Keratinocyte (primary cell): Measurements from ENCODE around the gene KCNC3. TPM values are rescaled to one million over a fixed set of nuclear protein-coding genes. Genes with fewer than 3 reads are reported as not detected.
A peak's percentile ranks its signal among the peaks of the same experiment; 100 is the strongest.

Experiments used
- DNase-seq: peaks from one replicate; pipeline ENCODE4 v3.0.0-alpha.2; 2011; ENCODE audit warnings: low read depth, missing footprints, low spot score
- FAIRE-seq: peaks from 2 replicates; lab custom pipeline; 2011; peaks lifted over from hg19 to GRCh38; lab: Jason Lieb, UNC
- H2AFZ ChIP-seq: 2 replicates; pipeline ENCODE4 v1.6.0; 2012; ENCODE audit warnings: low read length, control low read depth, inconsistent platforms; ENCODE audit not compliant: control insufficient read depth
- H3K27ac ChIP-seq: 2 replicates; pipeline ENCODE4 v1.5.1; 2011; ENCODE audit warnings: low read length; ENCODE audit not compliant: control insufficient read depth, insufficient read depth
- H3K27me3 ChIP-seq: 3 replicates; pipeline ENCODE4 v1.6.0; 2011; ENCODE audit warnings: low read length; ENCODE audit not compliant: control insufficient read depth, insufficient read depth; ENCODE audit errors: extremely low read depth
- H3K36me3 ChIP-seq, 2 experiments: 2 replicates in 1 of 2; 3 replicates in 1 of 2; pipeline ENCODE4 v1.5.1; 2011; ENCODE audit warnings: low read length in 2 of 2, mild to moderate bottlenecking in 1 of 2; ENCODE audit not compliant: control insufficient read depth in 2 of 2, insufficient read depth in 2 of 2; ENCODE audit errors: extremely low read depth in 1 of 2
- H3K4me1 ChIP-seq: 3 replicates; pipeline ENCODE4 v1.5.1; 2011; ENCODE audit warnings: low read length; ENCODE audit not compliant: control insufficient read depth, insufficient read depth; ENCODE audit errors: extremely low read depth
- H3K4me2 ChIP-seq: 3 replicates; pipeline ENCODE4 v1.6.0; 2011; ENCODE audit warnings: low read depth, low read length; ENCODE audit not compliant: control insufficient read depth, insufficient read depth; ENCODE audit errors: extremely low read depth
- H3K4me3 ChIP-seq, 3 experiments: fragments of 200-600 bp in 1 of 3; sonication (generic) in 1 of 3; 2 replicates in 2 of 3; 3 replicates in 1 of 3; pipeline ENCODE4 v1.5.1; 2011 to 2016; ENCODE audit warnings: low read length in 3 of 3, mild to moderate bottlenecking in 3 of 3, control low read depth in 2 of 3, inconsistent platforms in 1 of 3, low read depth in 1 of 3, mixed read lengths in 1 of 3, mixed run types in 1 of 3, moderate library complexity in 1 of 3; ENCODE audit not compliant: control insufficient read depth in 2 of 3, insufficient read depth in 2 of 3; ENCODE audit errors: extremely low read depth in 1 of 3
- H3K79me2 ChIP-seq: 2 replicates; pipeline ENCODE4 v1.6.0; 2012; ENCODE audit warnings: low read length; ENCODE audit not compliant: control insufficient read depth, insufficient read depth
- H3K9ac ChIP-seq: 3 replicates; pipeline ENCODE4 v1.6.0; 2011; ENCODE audit warnings: low read length; ENCODE audit not compliant: control insufficient read depth, insufficient read depth; ENCODE audit errors: extremely low read depth
- H3K9me1 ChIP-seq: 3 replicates; pipeline ENCODE4 v1.6.0; 2011; ENCODE audit warnings: low read length; ENCODE audit not compliant: control insufficient read depth, insufficient read depth; ENCODE audit errors: extremely low read depth
- H3K9me3 ChIP-seq: 2 replicates; pipeline ENCODE4 v1.5.1; 2012; ENCODE audit warnings: low read depth, low read length; ENCODE audit not compliant: control insufficient read depth
- H4K20me1 ChIP-seq: 3 replicates; pipeline ENCODE4 v1.6.0; 2011; ENCODE audit warnings: low read length; ENCODE audit not compliant: control insufficient read depth, insufficient read depth; ENCODE audit errors: extremely low read depth
- CTCF ChIP-seq, 3 experiments: IDR thresholded peaks in 1 of 3; conservative IDR thresholded peaks in 1 of 3; optimal IDR thresholded peaks in 1 of 3; 2 replicates in 2 of 3; 3 replicates in 1 of 3; pipeline versions ENCODE3 to v1.5.1; 2011; ENCODE audit warnings: low read length in 3 of 3, mild to moderate bottlenecking in 3 of 3, moderate library complexity in 2 of 3, control low read depth in 1 of 3, inconsistent platforms in 1 of 3; ENCODE audit not compliant: insufficient read depth in 2 of 3; ENCODE audit errors: extremely low read depth in 1 of 3
- EZH2 ChIP-seq: IDR thresholded peaks from one replicate; pipeline ENCODE4 v1.6.1; 2012; ENCODE audit warnings: inconsistent platforms, mild to moderate bottlenecking, low read length, moderate library complexity
- dilution Hi-C: fragments of 300-500 bp; cut with MboI; formaldehyde crosslinking; loops from one replicate; pipeline ENCODE4 v1.7.0; 2020; ENCODE audit warnings: low sequenced_read_pairs; ENCODE audit not compliant: extremely low pct_ligation_motif_present
- polyA plus RNA-seq, 5 experiments: library from polyadenylated mRNA; depleted of rRNA in 3 of 5; stranded (reverse) in 3 of 5; stranded (forward) in 1 of 5; unstranded in 1 of 5; fragments of >200 nt; gene quantifications; 1 replicate in 1 of 5; 2 replicates in 3 of 5; 3 replicates in 1 of 5; pipeline versions ENCODE4 v1.2.1 to v1.2.3, GENCODE V29; 2011 to 2012; ENCODE audit warnings: missing spikeins in 2 of 5, low read depth in 1 of 5, low replicate concordance in 1 of 5

Gene KCNC3
- polyA plus RNA-seq, 1 donor (not counting 4 experiments of a cell fraction or from before 2014, with no cell fraction given): 0.01 TPM

GRCh38 chr19:50300814-50301606, 28.2 kb downstream of the KCNC3 start:
- H3K4me3 ChIP-seq: no peak overlapping the region
- no peak overlapping the region for H3K27ac ChIP-seq
- TF ChIP-seq EZH2 (no peak), CTCF (optimal IDR thresholded peaks at IDR 0.05 in 1 of 3, IDR thresholded peaks at IDR 0.05 in 1 of 3, conservative IDR thresholded peaks at IDR 0.05 in 1 of 3; ENCODE audit: extremely low read depth in 1 of 3, insufficient read depth in 2 of 3, low read length in 3 of 3) (no peak)
- H3K9me3 ChIP-seq: no peaks in the 10 kb centered on the region
- H3K79me2 ChIP-seq: no peaks in the 10 kb centered on the region
- no peak overlapping the region for H3K9ac ChIP-seq
- DNase-seq: no peak
- FAIRE-seq: no peak
- H3K27me3 ChIP-seq: no peaks in the 10 kb centered on the region
- peak overlapping the region; percentile 7 for H3K4me2 ChIP-seq
- no peaks in the 10 kb centered on the region for H4K20me1 ChIP-seq
- no peak overlapping the region for H2AFZ ChIP-seq
- H3K9me1 ChIP-seq: no peaks in the 10 kb centered on the region
- dilution Hi-C loops: no loop called here
- H3K4me1 ChIP-seq: peaks cover 7% of the 10 kb centered on the region
- no peaks in the 10 kb centered on the region for H3K36me3 ChIP-seq

- Histone ChIP-seq H3K4me2 (no peak overlapping the region), H3K36me3 (no peaks in the 10 kb centered on the region), H3K79me2 (no peaks in the 10 kb centered on the region), H3K9me3 (no peaks in the 10 kb centered on the region), H3K4me3 (no peak overlapping the region), H3K27ac (no peak overlapping the region), H3K27me3 (no peaks in the 10 kb centered on the region), H2AFZ (no peak overlapping the region), H3K4me1 (peaks cover 7% of the 10 kb centered on the region), H3K9ac (no peak overlapping the region), H3K9me1 (no peaks in the 10 kb centered on the region), H4K20me1 (no peaks in the 10 kb centered on the region)
- DNase-seq (no peak), FAIRE-seq (no peak)
- no peak for TF ChIP-seq EZH2
- TF ChIP-seq CTCF (optimal IDR thresholded peaks at IDR 0.05 in 1 of 3, IDR thresholded peaks at IDR 0.05 in 1 of 3, conservative IDR thresholded peaks at IDR 0.05 in 1 of 3; ENCODE audit: extremely low read depth in 1 of 3, insufficient read depth in 2 of 3, low read length in 3 of 3): no peak
- dilution Hi-C loops: no loop called here
Observed at GRCh38 chr19:50300051-50300450, 29.1 kb downstream of the KCNC3 start.
